Activated CD4-positive, alpha-beta T cell treated with anti-CD3 and anti-CD28 coated beads for 1 hour (primary cell): ENCODE results near the gene NR1D1.

Experiments used
- DNase-seq: peaks from one replicate; pipeline ENCODE4 v3.0.0-alpha.2; 2020

Gene NR1D1

DNA sequence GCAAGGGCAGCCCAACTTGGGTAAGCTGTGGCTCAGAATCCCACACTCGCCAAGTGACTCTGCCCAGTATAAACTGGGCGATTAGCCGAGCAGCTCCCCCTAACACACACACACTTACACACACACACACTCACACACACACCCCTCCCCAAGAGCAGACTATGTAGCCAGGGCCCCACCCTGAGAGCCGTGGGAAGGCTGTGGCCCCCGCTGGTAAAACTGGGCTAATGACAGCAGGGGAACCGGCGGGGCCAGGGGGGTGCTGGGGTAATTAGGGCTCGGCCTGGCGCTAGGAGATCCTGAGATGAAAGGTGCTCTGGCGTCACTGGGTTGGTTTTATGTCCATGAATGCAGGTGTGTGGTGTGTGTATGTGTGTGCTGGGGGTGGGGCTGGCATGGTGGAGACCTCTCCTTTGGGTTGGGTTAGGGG lies 38.8 kb downstream of the NR1D1 start:
- no peak for DNase-seq

DNA sequence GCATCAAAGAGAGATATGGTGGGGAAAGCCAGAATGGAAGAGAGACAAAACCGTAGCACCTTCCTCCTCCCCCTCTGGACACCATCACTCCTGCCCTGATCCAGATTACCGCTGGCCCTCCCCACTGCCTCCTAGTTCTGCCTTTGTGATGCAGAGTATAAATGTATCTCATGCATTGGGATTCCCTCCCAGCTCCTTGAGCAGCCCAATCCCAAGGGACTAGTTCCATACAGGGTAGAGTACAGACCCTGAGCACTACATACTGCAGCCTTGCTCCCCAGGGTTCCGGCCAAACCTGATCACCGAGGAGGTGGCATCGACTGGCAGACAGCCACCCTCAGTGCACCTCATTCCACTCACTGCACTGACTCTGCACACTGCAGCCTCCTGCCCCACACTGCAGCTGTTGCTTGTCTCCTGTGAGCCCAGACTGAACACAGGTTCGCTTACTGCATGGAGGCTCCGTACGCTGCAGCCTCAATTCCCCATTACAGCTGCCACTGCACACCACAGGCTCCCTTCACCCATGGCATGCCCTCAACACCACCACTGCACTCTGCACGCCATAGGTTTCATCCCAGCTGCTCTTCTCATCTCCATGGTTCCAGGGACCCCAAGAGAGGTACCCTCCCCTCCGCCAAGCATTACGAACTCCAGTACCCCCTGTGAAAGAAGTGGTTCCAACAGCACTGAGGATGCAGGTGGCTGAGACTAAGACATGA lies 39.3 kb downstream of the NR1D1 start:
- no peak for DNase-seq

- DNase-seq, result no peak
Measured at GRCh38 chr17:40059729-40060475, 40.5 kb downstream of the NR1D1 start.

GRCh38 chr17:40058865-40059264 lies 41.5 kb downstream of the NR1D1 start:
- DNase-seq, result no peak

DNA sequence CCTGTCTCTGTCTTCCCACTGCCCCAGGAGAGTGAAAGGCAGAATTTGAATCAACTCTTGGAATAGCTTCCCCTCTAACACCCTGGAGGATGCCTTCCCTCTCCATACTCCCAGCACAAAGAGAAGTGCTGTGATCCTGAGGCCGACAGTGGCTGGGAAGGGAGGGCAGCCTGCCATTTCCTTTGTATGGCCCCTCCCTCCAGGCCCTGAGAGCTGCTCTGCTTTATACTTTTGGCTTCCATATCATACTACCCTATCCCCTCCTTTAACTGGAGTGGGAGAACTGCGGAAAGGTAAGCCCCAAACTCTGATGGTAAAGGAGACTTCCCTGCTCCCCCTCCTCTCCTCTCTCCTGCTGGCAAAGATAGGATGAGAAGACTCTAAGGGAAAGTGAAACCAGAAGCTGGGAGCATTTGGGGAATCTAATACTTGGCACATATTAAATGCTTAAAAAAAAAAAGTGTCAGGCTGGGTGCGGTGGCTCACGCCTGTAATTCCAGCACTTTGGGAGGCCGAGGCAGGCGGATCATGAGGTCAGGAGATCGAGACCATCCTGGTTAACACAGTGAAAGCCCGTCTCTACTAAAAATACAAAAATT lies 42.1 kb downstream of the NR1D1 start:
- DNase-seq, result no peak

DNA sequence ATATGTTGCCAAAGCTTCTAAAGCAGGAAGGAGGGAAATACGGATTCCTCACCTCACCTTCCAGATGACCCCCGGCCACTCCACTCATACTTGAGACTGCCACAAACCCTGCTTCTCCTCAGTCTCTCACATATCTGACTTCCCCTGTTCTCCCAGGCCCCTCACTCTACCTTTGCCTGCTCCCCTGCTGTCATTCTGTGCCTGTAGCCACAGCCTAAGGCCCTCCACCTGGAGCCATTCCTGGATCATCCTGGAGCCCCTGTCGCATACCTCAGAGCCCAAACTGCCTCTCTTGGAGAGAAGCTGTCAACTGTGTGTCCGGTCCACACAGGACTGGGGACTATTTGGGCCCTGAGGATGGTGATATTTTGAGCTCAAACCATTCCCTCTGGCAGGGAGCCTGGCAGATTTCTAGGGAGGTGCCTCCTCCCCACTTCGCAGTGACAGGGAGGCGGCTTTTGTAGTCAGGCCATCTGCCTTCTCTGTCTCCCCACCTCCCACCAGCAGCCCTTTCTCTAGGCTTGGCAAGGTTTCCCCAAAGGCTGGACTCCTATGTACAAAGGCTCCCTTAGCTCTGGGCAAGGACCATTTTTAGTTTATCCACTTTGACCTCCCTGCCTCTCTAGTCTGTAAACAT lies 43.9 kb downstream of the NR1D1 start:
- no peak for DNase-seq
